Endothelial cell of umbilical vein (primary cell): ENCODE measurements around the gene MMS22L.

ENCODE experiments used
- EZH2 ChIP-seq: IDR thresholded peaks from 2 replicates; pipeline ENCODE4 v1.6.1; 2012; ENCODE audit warnings: borderline replicate concordance, low read depth, mild to moderate bottlenecking, moderate library complexity, low read length, inconsistent platforms; ENCODE audit not compliant: severe bottlenecking
- FOS ChIP-seq: IDR thresholded peaks from 2 replicates; pipeline ENCODE4 v1.6.1; 2011; ENCODE audit warnings: mild to moderate bottlenecking, low read length, moderate library complexity, borderline replicate concordance; ENCODE audit not compliant: insufficient read depth
- GATA2 ChIP-seq: IDR thresholded peaks from 2 replicates; pipeline ENCODE4 v1.7.0; 2011; ENCODE audit warnings: low read depth, mild to moderate bottlenecking, moderate library complexity, mixed read lengths, low read length; ENCODE audit not compliant: insufficient read length, insufficient read depth
- JUN ChIP-seq: IDR thresholded peaks from 2 replicates; pipeline ENCODE4 v1.6.1; 2011; ENCODE audit warnings: borderline replicate concordance, low read depth; ENCODE audit not compliant: insufficient read length, insufficient read depth
- MYC ChIP-seq: IDR thresholded peaks from one replicate; pipeline ENCODE4 v1.6.1; 2011; ENCODE audit warnings: mild to moderate bottlenecking, low read depth, low read length
- POLR2A ChIP-seq: IDR thresholded peaks from 2 replicates; pipeline ENCODE4 v1.6.1; 2012; ENCODE audit warnings: low read depth, mild to moderate bottlenecking, control low read depth, low read length
- POLR2AphosphoS5 ChIP-seq: IDR thresholded peaks from 2 replicates; pipeline ENCODE4 v1.6.1; 2012; ENCODE audit warnings: low read depth, mild to moderate bottlenecking, control low read depth, low read length, moderate library complexity; ENCODE audit not compliant: insufficient read depth
- TF ChIP-seq, protein P1 (sequence below), 2 donors: IDR thresholded peaks; 1 replicate in 1 of 2; 2 replicates in 1 of 2; pipeline ENCODE4 v1.5.1; 2011; ENCODE audit warnings: low read length in 2 of 2, mild to moderate bottlenecking in 2 of 2, moderate library complexity in 2 of 2, control low read depth in 1 of 2, inconsistent platforms in 1 of 2, low read depth in 1 of 2; ENCODE audit not compliant: insufficient read depth in 1 of 2; ENCODE audit errors: extremely low read depth in 1 of 2
- TF ChIP-seq, protein P2 (sequence below): IDR thresholded peaks from 2 replicates; pipeline ENCODE4 v1.6.1; 2011; ENCODE audit not compliant: insufficient read depth, insufficient read length

DNA sequence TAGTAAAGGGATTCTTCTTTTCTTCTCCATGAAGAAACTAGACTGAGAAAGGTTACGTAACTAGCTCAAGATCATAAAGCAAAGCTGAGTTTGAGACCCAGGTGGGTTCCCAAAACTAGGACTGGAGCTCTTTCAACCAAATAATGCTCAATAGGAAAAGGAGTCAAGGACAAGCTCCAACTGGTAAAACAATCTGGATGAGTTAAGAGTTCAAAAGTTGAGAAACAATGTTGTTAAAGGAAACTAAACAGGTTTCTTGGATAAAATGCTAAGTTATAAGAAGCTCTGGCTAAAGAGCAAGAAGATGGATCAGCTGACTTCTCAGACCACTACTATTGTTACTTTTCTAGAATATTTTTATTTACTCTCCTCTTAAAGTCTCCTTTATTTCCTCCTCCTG lies 137.3 kb downstream of the MMS22L start:
- TF ChIP-seq MYC (no peak), POLR2A (no peak), FOS (no peak), POLR2AphosphoS5 (no peak), EZH2 (no peak), GATA2 (no peak), JUN (no peak)
- TF ChIP-seq, protein P1, sequence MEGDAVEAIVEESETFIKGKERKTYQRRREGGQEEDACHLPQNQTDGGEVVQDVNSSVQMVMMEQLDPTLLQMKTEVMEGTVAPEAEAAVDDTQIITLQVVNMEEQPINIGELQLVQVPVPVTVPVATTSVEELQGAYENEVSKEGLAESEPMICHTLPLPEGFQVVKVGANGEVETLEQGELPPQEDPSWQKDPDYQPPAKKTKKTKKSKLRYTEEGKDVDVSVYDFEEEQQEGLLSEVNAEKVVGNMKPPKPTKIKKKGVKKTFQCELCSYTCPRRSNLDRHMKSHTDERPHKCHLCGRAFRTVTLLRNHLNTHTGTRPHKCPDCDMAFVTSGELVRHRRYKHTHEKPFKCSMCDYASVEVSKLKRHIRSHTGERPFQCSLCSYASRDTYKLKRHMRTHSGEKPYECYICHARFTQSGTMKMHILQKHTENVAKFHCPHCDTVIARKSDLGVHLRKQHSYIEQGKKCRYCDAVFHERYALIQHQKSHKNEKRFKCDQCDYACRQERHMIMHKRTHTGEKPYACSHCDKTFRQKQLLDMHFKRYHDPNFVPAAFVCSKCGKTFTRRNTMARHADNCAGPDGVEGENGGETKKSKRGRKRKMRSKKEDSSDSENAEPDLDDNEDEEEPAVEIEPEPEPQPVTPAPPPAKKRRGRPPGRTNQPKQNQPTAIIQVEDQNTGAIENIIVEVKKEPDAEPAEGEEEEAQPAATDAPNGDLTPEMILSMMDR (IDR thresholded peaks at IDR 0.05; ENCODE audit: extremely low read depth in 1 of 2, insufficient read depth in 1 of 2, low read depth in 1 of 2, low read length in 2 of 2) = no peak
- TF ChIP-seq, protein P2, sequence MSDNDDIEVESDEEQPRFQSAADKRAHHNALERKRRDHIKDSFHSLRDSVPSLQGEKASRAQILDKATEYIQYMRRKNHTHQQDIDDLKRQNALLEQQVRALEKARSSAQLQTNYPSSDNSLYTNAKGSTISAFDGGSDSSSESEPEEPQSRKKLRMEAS = no peak
